GM19328 (cell line): ENCODE measurements around the gene TIMM50.

Experiments
- ATAC-seq: cut with Tn5 transposase; IDR thresholded peaks from one replicate; pipeline ENCODE4 v1.9.1; 2021; ENCODE audit warnings: mild to moderate bottlenecking, moderate library complexity; ENCODE audit not compliant: unreplicated experiment

TIMM50 gene

DNA sequence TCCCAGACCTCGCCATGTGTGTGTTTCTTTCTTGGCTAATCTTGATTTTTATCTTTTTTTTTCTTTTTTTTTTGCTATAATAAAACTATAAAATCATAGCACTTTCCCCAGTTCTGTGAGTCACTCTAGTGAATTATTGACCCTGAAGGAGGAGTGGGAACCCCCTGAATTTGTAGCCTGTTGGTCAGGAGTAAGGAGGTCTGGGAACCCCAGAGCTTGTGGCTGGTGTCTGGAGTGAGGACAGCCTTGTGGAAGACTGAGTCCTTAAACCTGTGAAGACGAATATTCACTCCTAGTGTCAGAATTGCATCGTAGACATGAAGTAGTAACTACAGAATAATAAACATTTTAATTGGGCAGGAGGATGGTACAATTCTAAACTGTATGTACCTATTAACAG is 44.6 kb downstream of the TIMM50 start:
- no peak for ATAC-seq

DNA sequence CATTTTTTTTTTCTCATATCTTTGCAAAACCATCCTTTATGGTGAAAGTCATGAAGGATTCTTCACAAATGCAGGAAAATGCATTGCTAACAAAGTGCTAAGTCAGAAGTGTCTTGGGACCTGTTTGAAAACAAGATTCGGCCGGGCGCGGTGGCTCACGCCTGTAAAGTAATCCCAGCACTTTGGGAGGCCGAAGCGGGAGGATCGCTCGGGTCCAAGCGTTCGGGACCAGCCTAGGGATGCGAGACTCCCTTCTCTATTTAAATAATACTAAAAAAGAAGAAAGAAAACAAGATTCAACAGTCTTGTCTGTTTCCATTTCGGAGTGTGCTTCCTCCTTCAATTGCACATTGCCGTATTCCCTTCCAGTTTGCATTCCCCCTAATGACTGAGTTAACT is 51.2 kb downstream of the TIMM50 start:
- ATAC-seq = no peak

- ATAC-seq = peak; percentile 78
Observed at GRCh38 chr19:39532233-39533002, 51.8 kb downstream of the TIMM50 start, which contains the start of gene EID2B. Gene EID2B (minus strand): TSS chr19:39532852. CDS start chr19:39532802, 50 bp downstream.

DNA sequence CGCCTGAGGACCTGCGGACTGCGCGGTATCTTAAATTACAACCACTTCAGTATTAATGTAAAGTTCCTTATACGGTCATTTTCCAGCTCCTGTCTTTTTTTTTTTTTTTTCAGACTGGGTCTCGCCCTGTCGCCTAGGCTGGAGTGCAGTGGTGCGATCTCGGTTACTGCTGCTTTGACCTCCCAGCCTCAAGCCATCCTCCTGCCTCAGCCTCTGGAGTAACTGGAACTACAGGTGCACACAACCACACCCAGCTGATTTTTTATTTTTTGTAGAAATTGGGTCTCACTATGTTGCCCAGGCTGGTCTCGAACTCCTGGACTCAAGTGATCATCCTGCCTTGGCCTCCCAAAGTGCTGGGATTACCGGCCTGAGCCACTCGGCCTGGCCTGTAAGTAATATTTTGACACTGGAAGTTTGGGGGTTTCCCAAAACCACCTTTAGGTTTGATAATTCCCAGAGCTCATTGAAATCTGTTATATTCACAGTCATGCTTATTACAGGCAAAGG is 52.4 kb downstream of the TIMM50 start:
- no peak for ATAC-seq

- ATAC-seq = no peak
Observed at GRCh38 chr19:39533791-39534190, 53.2 kb downstream of the TIMM50 start.

DNA sequence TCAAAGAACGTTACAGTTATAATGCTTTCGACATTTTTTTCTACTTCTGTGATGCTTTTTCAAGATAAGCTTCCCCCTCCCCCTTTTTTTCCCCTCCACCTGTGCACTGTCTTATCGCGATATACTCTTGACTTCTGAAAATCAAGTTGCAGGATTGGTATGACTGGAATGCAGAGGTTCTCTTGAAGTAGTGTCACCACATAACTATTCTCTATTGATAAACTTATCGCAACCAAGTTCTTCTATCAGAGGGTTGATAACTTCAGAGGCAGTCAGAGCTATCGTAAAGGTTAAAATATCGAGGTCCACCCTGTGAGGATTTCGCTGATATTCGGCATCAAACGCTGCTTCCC is 58.5 kb downstream of the TIMM50 start:
- no peak for ATAC-seq

DNA sequence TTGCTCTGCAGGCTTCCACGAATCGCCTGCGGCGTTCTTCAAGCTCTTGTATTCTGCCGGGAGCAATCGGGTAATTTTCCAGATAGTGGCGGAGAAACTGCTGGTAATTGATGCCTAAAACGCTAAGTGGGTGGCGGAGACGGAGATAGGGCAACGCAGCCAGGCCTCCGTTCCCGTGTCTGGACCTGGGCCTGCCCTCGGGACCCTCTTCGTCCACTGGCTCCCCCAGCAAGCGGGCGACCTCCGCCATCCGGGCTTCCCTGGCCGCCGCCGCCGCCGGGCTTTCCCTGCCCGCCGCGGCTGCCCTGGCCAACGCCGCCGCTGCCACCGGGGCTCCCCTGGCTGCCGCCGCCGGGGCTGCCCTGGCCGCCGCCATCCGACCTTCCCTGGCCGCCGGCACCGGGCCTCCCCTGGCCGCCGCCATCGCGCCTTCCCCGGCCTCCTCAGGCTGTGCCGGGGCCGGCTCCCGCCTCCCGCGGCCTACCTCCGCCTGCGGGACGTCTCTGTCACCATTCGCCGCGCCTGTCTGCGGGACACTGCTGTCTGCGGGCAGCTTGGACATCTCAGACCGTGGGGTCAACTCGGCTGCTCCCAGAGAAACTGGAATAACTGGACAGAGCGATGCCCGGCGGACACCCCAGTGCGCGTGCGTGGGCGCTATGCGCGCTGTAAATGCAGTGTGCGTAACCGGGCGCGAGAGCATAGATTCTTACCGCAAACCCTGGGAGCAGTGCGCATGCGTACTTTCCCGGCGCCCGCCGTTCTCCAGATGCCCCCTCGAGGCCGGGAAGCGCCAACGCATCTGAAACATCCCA is 59.1 kb downstream of the TIMM50 start, which contains the start of gene EID2:
Gene EID2 (minus strand): TSS at position 644 of the 815 bp plus-strand sequence. CDS start 82 bp downstream, at position 562.
- ATAC-seq = peak; percentile 88

GRCh38 chr19:39540333-39540673 is 59.7 kb downstream of the TIMM50 start:
- no peak for ATAC-seq
